MM.1S (cell line): ENCODE measurements around the gene RAB6B.

Experiments
- CTCF ChIP-seq: fragments of 300-600 bp; sonication (generic); IDR thresholded peaks from 2 replicates; pipeline ENCODE4 v1.5.1; 2016; ENCODE audit warnings: antibody characterized with exemption, low read length, mixed read lengths
- EZH2phosphoT487 ChIP-seq: fragments of 300-600 bp; sonication (generic); IDR thresholded peaks from 2 replicates; pipeline ENCODE4 v1.6.1; 2018; ENCODE audit warnings: antibody characterized with exemption, low read length

- TF ChIP-seq CTCF (no peak), EZH2phosphoT487 (no peak)
These were observed 14.2 kb downstream of the RAB6B start for GRCh38 chr3:133881492-133881891.
